Measurements from ENCODE around the gene ULK1.

Gene ULK1

GRCh38 chr12:131892711-131893604 lies 1.5 kb upstream of the ULK1 start:
- no peak for DNase-seq

GRCh38 chr12:131893605-131894312 lies 663 bp upstream of the ULK1 start:
- DNase-seq: no peak

- no peak for DNase-seq
These were observed 688 bp downstream of the ULK1 start for GRCh38 chr12:131894981-131895639.

GRCh38 chr12:131895640-131896079 lies 1.2 kb downstream of the ULK1 start:
- DNase-seq: no peak

GRCh38 chr12:131896080-131896810 lies 1.8 kb downstream of the ULK1 start:
- DNase-seq: peak; percentile 65

- no peak for DNase-seq
These were observed 2.4 kb downstream of the ULK1 start for GRCh38 chr12:131896811-131897270.

GRCh38 chr12:131897276-131897675 lies 2.9 kb downstream of the ULK1 start:
- DNase-seq: no peak

- DNase-seq: no peak
These were observed 3.5 kb downstream of the ULK1 start for GRCh38 chr12:131897875-131898274.

- no peak for DNase-seq
These were observed 6.0 kb downstream of the ULK1 start for GRCh38 chr12:131900397-131900796.

- no peak for DNase-seq
These were observed 7.3 kb downstream of the ULK1 start for GRCh38 chr12:131901431-131902331.

- no peak for DNase-seq
These were observed 8.2 kb downstream of the ULK1 start for GRCh38 chr12:131902332-131903241.

- DNase-seq: no peak
These were observed 9.1 kb downstream of the ULK1 start for GRCh38 chr12:131903270-131904255.

- no peak for DNase-seq
These were observed 9.9 kb downstream of the ULK1 start for GRCh38 chr12:131904346-131904745.

GRCh38 chr12:131905081-131905629 lies 10.7 kb downstream of the ULK1 start:
- no peak for DNase-seq

GRCh38 chr12:131905630-131906091 lies 11.2 kb downstream of the ULK1 start:
- no peak for DNase-seq

- DNase-seq: no peak
These were observed 13.1 kb downstream of the ULK1 start for GRCh38 chr12:131907379-131908091.

- no peak for DNase-seq
These were observed 14.0 kb downstream of the ULK1 start for GRCh38 chr12:131908092-131909080.
